ENCODE measurements around the gene SLC36A1.
A peak's percentile ranks its signal among the peaks of the same experiment; 100 is the strongest.
"Not testable (repeated sequence)": the region's sequence is repeated elsewhere in the genome, so short reads cannot be mapped to it uniquely, and the experiment has no call there.

SLC36A1 gene

DNA sequence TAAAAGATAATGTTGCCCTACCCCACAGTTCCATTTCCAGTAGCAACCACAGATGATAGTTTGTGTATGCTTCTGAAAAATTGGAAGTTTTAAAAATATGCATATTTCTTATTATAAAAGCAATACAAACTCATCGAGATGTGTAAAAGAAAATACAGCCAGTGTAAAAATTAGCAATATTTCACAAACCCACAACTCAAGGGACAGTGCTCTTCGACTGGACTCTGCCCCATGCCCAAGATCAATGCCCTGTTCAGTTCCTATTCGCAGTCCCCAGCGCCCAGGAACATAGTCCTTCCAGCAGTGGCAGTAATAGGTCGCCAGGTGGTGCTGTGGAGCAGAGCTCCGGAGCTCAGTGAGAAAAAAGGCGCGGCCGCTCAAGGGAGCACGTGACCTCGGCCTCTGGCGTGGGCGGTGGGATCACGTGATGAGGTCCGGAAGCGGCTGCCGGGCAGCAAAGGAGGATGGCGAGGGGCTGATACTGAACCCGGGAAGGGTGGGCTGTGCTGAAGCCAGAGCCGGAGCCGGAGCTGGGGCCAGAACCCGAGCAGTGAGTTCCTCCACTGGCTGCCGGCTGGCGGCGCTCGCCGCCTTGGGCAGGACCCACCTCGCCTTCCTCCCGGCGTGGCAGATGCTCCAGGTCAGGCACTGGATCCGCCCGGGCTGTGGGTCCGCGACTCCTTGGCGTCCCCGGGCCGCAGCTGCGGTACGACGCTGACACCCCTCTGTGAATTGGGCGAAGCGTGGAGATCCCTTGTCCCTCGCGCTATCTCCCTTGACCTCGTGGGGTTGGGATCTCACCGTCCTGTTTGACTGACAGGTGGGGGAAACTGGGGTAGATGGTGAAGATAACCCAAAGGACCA, at the start of gene SLC36A1:
Gene SLC36A1, plus strand, starts transcription at position 430 of the 864 bp plus-strand sequence. CDS start 11,190 bp downstream, outside the sequence.
- peak; percentile 47 for DNase-seq (ENCODE audit: low read depth)

GRCh38 chr5:151405334-151406160, 41.9 kb upstream of the SLC36A1 start:
- no peak for DNase-seq (ENCODE audit: low read depth)

DNA sequence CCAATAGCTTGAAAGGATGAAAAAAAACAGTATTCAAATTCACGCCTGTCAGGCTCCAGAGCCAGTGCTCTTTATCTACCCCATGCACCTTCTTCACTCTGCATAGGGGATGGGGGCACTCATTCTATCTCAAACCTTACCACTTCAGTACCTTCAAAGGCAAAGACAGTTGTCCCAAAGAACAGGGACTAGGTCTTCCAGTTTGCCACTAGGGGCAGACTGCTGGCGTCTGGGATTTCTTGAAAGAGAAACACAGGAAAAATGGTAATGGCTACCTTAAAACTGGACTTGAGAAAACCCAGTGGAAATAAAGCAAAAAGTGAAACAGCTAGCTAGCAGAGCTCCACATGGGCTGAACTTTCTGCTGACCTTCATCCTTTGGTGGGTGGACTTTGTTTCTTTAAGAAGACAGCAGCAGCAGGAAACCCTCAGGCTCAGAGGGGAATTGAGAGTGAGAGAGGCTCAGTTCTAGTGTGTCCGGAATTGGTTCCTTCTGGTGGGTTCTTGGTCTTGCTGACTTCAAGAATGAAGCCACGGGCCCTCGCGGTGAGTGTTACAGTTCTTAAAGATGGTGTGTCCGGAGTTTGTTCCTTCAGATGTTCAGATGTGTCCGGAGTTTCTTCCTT, 41.0 kb upstream of the SLC36A1 start:
- DNase-seq (ENCODE audit: low read depth) = no peak

- no peak for DNase-seq (ENCODE audit: low read depth)
Measured at GRCh38 chr5:151408591-151409230, 38.7 kb upstream of the SLC36A1 start.

- DNase-seq (ENCODE audit: low read depth) = no peak
Measured at GRCh38 chr5:151413800-151414199, 33.6 kb upstream of the SLC36A1 start.

- no peak for DNase-seq (ENCODE audit: low read depth)
Measured at GRCh38 chr5:151414536-151414935, 32.9 kb upstream of the SLC36A1 start.

GRCh38 chr5:151417712-151418111, 29.7 kb upstream of the SLC36A1 start:
- no peak for DNase-seq (ENCODE audit: low read depth)

- no peak for DNase-seq (ENCODE audit: low read depth)
Measured at GRCh38 chr5:151420127-151420526, 27.3 kb upstream of the SLC36A1 start.

DNA sequence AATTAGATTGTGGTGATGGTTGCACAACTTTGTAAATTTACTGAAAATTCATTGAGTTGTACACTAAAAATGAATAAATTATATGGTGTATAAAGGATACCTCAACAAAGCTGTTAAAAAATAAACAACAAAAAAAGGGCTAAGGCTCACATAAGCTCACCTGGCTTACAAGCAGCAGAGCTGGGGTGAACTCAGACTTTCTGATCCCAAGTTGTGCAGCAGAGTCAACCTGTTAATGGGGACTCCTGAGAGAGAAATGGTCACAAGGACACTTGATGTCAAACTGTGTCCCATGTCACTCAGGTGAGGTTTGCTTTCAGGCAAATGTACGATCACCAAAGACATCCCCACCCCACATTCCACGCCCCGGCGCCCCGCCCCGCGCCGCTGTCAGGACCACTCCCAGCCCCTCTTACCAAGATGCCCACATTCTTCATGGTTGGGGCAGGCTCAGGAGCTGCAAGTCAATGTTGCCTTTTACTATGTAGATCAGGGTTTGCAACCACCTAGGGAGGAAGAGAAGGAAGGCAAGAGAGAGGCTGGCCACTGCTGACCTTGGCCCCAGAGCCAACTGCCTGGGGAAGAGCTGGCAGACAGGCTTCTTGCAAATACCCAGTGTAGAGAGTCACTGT, 22.4 kb upstream of the SLC36A1 start:
- DNase-seq (ENCODE audit: low read depth) = no peak

- DNase-seq (ENCODE audit: low read depth) = not testable (repeated sequence)
Measured at GRCh38 chr5:151426347-151426746, 21.1 kb upstream of the SLC36A1 start.

- DNase-seq (ENCODE audit: low read depth) = no peak
Measured at GRCh38 chr5:151427258-151427657, 20.1 kb upstream of the SLC36A1 start.

GRCh38 chr5:151430731-151431130, 16.7 kb upstream of the SLC36A1 start:
- DNase-seq (ENCODE audit: low read depth) = no peak

DNA sequence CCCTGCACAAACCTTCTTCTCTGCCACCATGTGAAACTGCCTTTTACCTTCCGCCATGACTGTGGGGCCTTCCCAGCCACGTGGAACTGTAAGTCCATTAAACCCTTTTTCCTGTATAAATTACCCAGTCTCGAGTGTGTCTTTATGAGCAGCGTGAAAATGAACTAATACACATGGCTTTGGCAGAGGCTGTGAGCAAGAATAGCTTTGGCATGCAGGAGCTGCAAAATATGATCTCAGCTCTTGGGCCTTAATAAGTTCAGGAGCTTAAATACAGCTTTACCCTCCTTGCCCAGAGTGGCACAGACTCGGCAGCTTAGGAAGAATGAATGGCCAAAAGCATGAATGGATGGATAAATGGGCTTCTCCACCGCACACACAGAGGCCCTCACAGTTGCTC, 15.7 kb upstream of the SLC36A1 start:
- no peak for DNase-seq (ENCODE audit: low read depth)

DNA sequence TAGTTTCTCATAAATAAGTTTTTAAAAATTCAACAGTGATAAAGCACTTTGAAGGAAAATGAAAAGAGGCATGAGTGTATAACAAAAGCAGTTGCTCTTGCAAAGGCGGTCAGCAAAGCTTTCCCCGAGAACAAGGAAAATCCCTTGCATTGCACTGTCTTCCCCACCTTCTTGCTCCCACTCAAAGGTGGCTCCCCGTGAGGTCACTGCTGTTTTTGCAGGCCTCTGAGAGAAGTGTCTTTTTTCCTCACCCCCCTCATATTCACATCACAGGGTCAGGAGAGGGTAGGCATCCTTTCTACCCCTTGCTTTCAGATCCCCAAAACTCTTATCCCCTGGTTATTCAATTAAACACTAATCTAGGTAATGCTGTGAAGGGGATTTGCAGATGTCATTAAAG, 15.2 kb upstream of the SLC36A1 start:
- no peak for DNase-seq (ENCODE audit: low read depth)

- no peak for DNase-seq (ENCODE audit: low read depth)
Measured at GRCh38 chr5:151434570-151435237, 12.7 kb upstream of the SLC36A1 start.

DNA sequence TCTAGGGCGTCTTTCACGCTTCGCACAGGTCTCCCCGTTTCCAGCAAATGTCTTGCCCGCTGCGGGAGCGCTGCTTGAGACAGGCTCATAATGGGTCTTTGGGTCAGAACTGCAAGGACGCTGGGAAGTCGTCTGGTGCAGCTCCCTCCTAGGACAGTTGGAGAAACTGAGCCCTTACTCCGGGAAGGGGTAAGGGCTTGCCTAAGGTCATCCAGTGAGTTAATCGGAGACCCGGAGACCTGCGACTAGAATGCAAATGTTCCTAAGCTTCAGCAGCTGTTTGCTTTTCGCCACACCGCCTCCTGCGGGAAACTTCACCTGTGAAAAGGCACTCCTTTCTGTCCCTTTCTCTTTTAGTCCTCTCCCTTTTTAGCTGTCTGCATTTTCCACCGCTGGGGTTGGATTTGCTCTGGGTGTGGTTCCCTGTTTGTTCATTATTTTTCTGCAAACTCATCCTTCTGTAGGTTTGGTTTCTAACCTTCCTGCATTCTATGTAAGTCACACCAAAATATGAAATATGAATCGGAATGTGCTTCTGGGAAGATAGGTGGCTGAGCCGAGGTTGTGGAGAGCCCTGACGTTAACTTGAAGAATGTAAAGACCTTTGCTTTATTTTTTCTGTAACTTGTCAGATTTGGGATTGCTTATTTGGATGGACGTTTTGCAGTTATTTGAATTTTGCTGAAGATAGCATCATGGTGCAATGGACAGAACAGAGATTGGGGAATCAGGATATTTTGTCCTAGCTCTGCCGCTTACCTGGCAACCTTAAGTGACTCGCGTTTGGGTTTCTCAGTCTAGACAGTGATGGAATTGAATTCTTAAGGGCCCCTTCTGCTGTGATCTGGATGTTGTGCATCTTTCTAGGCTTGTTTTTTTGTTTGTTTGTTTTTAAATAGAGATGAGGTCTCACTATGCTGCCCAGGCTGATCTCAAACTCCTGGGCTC, 909 bp downstream of the SLC36A1 start:
- no peak for DNase-seq (ENCODE audit: low read depth)

- DNase-seq (ENCODE audit: low read depth) = no peak
Measured at GRCh38 chr5:151449297-151449696, 1.9 kb downstream of the SLC36A1 start.

DNA sequence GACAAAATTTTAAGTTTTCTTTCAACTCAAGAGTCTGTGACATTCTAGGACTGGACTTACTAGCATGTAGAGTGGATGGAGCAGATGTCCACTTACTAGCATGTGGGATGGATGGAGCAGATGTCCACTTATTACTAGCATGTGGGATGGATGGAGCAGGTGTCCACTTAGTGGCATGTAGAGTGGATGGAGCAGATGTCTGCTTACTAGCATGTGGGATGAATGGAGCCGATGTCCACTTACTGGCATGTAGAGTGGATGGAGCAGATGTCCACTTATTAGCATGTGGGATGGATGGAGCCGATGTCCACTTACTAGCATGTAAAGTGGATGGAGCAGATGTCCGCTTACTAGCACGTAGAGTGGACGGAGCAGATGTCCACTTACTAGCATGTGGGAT, 2.4 kb downstream of the SLC36A1 start:
- no peak for DNase-seq (ENCODE audit: low read depth)

DNA sequence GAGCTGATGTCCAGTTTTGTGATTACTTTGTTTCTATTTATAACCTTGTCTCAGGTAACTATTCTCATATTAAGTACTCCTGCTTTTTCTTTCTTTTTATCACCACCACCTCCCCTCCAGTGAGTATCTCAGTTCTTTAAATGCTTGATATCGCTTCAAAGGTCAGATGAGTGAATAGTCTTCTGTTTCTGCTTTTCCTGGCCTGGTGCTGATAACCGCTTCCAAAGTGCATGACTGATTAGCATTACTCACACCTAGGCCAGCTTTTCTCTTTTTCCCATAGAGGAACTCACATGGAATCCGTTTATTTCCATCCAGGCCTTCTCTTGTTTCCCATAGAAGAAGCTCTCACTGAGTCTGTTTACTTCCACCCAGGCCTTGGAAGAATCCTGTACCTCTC, 3.2 kb downstream of the SLC36A1 start:
- no peak for DNase-seq (ENCODE audit: low read depth)

Measured in GM04503 (cell line).